SU-DHL-6 (cell line): ENCODE measurements around the gene XKR7.

Experiments
- H2AFZ ChIP-seq: fragments of 200-600 bp; sonication (generic); 2 replicates; pipeline ENCODE4 v1.6.1; 2014; ENCODE audit warnings: low read depth, mild to moderate bottlenecking, moderate library complexity, mixed read lengths, antibody characterized with exemption, low read length; ENCODE audit not compliant: severe bottlenecking
- H3F3A ChIP-seq: fragments of 200-600 bp; shearing (Covaris generic); 2 replicates; pipeline ENCODE4 v1.6.0; 2016; ENCODE audit warnings: antibody characterized with exemption, mild to moderate bottlenecking; ENCODE audit not compliant: insufficient read depth
- H3K27ac ChIP-seq: fragments of 200-600 bp; sonication (generic); 2 replicates; pipeline ENCODE4 v1.5.1; 2016; ENCODE audit warnings: low read depth, mild to moderate bottlenecking, low read length, moderate library complexity, mixed read lengths
- H3K27me3 ChIP-seq: fragments of 200-600 bp; sonication (generic), shearing (Covaris generic); 2 replicates; pipeline ENCODE4 v1.6.0; 2014; ENCODE audit warnings: mild to moderate bottlenecking, low read length
- H3K36me3 ChIP-seq: fragments of 200-600 bp; sonication (generic); 2 replicates; pipeline ENCODE4 v1.6.1; 2014; ENCODE audit warnings: mild to moderate bottlenecking, low read length, mixed read lengths
- H3K4me2 ChIP-seq: fragments of 300-600, 200-600 bp; shearing (Covaris generic), sonication (generic); 2 replicates; pipeline ENCODE4 v1.6.0; 2014; ENCODE audit warnings: low read length, low read depth, mild to moderate bottlenecking; ENCODE audit not compliant: poor library complexity, severe bottlenecking
- H3K4me3 ChIP-seq: fragments of 200-600 bp; sonication (generic); 2 replicates; pipeline ENCODE4 v1.5.1; 2014; ENCODE audit warnings: antibody characterized with exemption, low read length, mild to moderate bottlenecking, mixed read lengths; ENCODE audit not compliant: insufficient read depth, poor library complexity, severe bottlenecking
- H3K79me2 ChIP-seq: fragments of 200-600 bp; sonication (generic); 2 replicates; pipeline ENCODE4 v1.6.1; 2014; ENCODE audit warnings: mild to moderate bottlenecking, low read length, moderate library complexity; ENCODE audit not compliant: insufficient read depth
- H3K9ac ChIP-seq: fragments of 200-600 bp; sonication (generic); 2 replicates; pipeline ENCODE4 v1.7.0; 2014; ENCODE audit warnings: mild to moderate bottlenecking, low read length
- H3K9me2 ChIP-seq: fragments of 200-600 bp; sonication (generic); replicated peaks from 2 replicates; pipeline ENCODE4 v1.6.1; 2014; ENCODE audit warnings: low read length; ENCODE audit not compliant: insufficient read depth
- H3K9me3 ChIP-seq: fragments of 200-600 bp; sonication (generic); 2 replicates; pipeline ENCODE4 v1.6.1; 2014; ENCODE audit warnings: low read length, mixed read lengths; ENCODE audit not compliant: insufficient read depth
- H4K20me1 ChIP-seq: fragments of 200-600 bp; sonication (generic); 2 replicates; pipeline ENCODE4 v1.6.1; 2014; ENCODE audit warnings: low read depth, mild to moderate bottlenecking, antibody characterized with exemption, low read length, moderate library complexity, mixed read lengths
- CTCF ChIP-seq: fragments of 200-600 bp; sonication (generic); IDR thresholded peaks from one replicate; pipeline ENCODE4 v1.5.1; 2017; ENCODE audit warnings: antibody characterized with exemption, mild to moderate bottlenecking, low read length, moderate library complexity; ENCODE audit not compliant: insufficient read depth, poor library complexity, severe bottlenecking
- EZH2phosphoT487 ChIP-seq: fragments of 200-600 bp; sonication (generic), shearing (Covaris generic); conservative IDR thresholded peaks from 2 replicates; pipeline ENCODE4 v1.6.1; 2018; ENCODE audit warnings: mild to moderate bottlenecking, antibody characterized with exemption, low read length, moderate library complexity, mixed read lengths

The XKR7 gene

GRCh38 chr20:31992086-31992485 lies 24.1 kb downstream of the XKR7 start:
- no peaks in the 10 kb centered on the region for H3K79me2 ChIP-seq
- no peaks in the 10 kb centered on the region for H3K27me3 ChIP-seq
- no peak overlapping the region for H3K4me3 ChIP-seq
- no peaks in the 10 kb centered on the region for H3K9me3 ChIP-seq
- no peaks in the 10 kb centered on the region for H3K9me2 ChIP-seq
- H3K36me3 ChIP-seq = no peaks in the 10 kb centered on the region
- no peak overlapping the region for H3K27ac ChIP-seq
- H2AFZ ChIP-seq = no peak overlapping the region
- no peaks in the 10 kb centered on the region for H3F3A ChIP-seq
- H3K9ac ChIP-seq = no peak overlapping the region
- H4K20me1 ChIP-seq = no peaks in the 10 kb centered on the region
- H3K4me2 ChIP-seq = no peak overlapping the region
- TF ChIP-seq CTCF (no peak), EZH2phosphoT487 (no peak)

GRCh38 chr20:31996996-31997395 lies 29.0 kb downstream of the XKR7 start:
- no peaks in the 10 kb centered on the region for H3F3A ChIP-seq
- no peak overlapping the region for H3K9ac ChIP-seq
- no peaks in the 10 kb centered on the region for H4K20me1 ChIP-seq
- no peaks in the 10 kb centered on the region for H3K27me3 ChIP-seq
- no peak overlapping the region for H3K4me2 ChIP-seq
- TF ChIP-seq EZH2phosphoT487 = no peak
- no peak for TF ChIP-seq CTCF
- no peaks in the 10 kb centered on the region for H3K9me3 ChIP-seq
- no peak overlapping the region for H3K27ac ChIP-seq
- no peaks in the 10 kb centered on the region for H3K36me3 ChIP-seq
- H3K79me2 ChIP-seq = no peaks in the 10 kb centered on the region
- no peak overlapping the region for H2AFZ ChIP-seq
- no peaks in the 10 kb centered on the region for H3K9me2 ChIP-seq
- no peak overlapping the region for H3K4me3 ChIP-seq

GRCh38 chr20:31998246-31998645 lies 30.3 kb downstream of the XKR7 start:
- no peaks in the 10 kb centered on the region for H3K36me3 ChIP-seq
- no peak overlapping the region for H3K4me2 ChIP-seq
- H3K9me3 ChIP-seq = no peaks in the 10 kb centered on the region
- H3F3A ChIP-seq = no peaks in the 10 kb centered on the region
- H3K27ac ChIP-seq = no peak overlapping the region
- no peaks in the 10 kb centered on the region for H3K79me2 ChIP-seq
- no peaks in the 10 kb centered on the region for H3K27me3 ChIP-seq
- no peaks in the 10 kb centered on the region for H4K20me1 ChIP-seq
- no peak overlapping the region for H2AFZ ChIP-seq
- H3K9me2 ChIP-seq = no peaks in the 10 kb centered on the region
- no peak overlapping the region for H3K4me3 ChIP-seq
- no peak for TF ChIP-seq CTCF
- no peak for TF ChIP-seq EZH2phosphoT487
- H3K9ac ChIP-seq = no peak overlapping the region
